ENCODE data around the gene PRODH2.
"Not testable (repeated sequence)": the region's sequence is repeated elsewhere in the genome, so short reads cannot be mapped to it uniquely, and the experiment has no call there.

The PRODH2 gene

GRCh38 chr19:35775046-35775297, 37.7 kb downstream of the PRODH2 start:
- Histone ChIP-seq H3K4me1 (ENCODE audit: control insufficient read depth in 1 of 2, insufficient read depth in 1 of 2, low read depth in 1 of 2, low read length in 1 of 2) (peaks cover 15 to 19% of the 10 kb centered on the region in 2 experiments), H3K4me3 (ENCODE audit: low read depth in 1 of 2, low read length in 1 of 2) (peak overlapping the region; percentile 74 to 93), H3K27me3 (no peaks in the 10 kb centered on the region), H3K36me3 (peaks cover 25% of the 10 kb centered on the region), H3K27ac (peak overlapping the region; percentile 61), H3K9me3 (no peaks in the 10 kb centered on the region)
- TF ChIP-seq CTCF (IDR thresholded peaks at IDR 0.05), result no peak

- no peaks in the 10 kb centered on the region for H3K27me3 ChIP-seq
- peak overlapping the region; percentile 74 to 93 for H3K4me3 ChIP-seq (ENCODE audit: low read depth in 1 of 2, low read length in 1 of 2)
- H3K36me3 ChIP-seq, result peaks cover 20% of the 10 kb centered on the region
- H3K9me3 ChIP-seq, result no peaks in the 10 kb centered on the region
- no peak overlapping the region for H3K27ac ChIP-seq
- no peak for TF ChIP-seq CTCF (IDR thresholded peaks at IDR 0.05)
- peaks cover 15 to 19% of the 10 kb centered on the region in 2 experiments for H3K4me1 ChIP-seq (ENCODE audit: control insufficient read depth in 1 of 2, insufficient read depth in 1 of 2, low read depth in 1 of 2, low read length in 1 of 2)
Observed at GRCh38 chr19:35774274-35775045, 38.2 kb downstream of the PRODH2 start.

- no peak for TF ChIP-seq CTCF (IDR thresholded peaks at IDR 0.05)
- Histone ChIP-seq H3K4me1 (ENCODE audit: control insufficient read depth in 1 of 2, insufficient read depth in 1 of 2, low read depth in 1 of 2, low read length in 1 of 2) (peaks cover 15 to 19% of the 10 kb centered on the region in 2 experiments), H3K27me3 (no peaks in the 10 kb centered on the region), H3K27ac (no peak overlapping the region), H3K4me3 (ENCODE audit: low read depth in 1 of 2, low read length in 1 of 2) (no peak overlapping the region), H3K9me3 (no peaks in the 10 kb centered on the region), H3K36me3 (peaks cover 16% of the 10 kb centered on the region)
Observed at GRCh38 chr19:35773020-35773806, 39.4 kb downstream of the PRODH2 start.

- peaks cover 16% of the 10 kb centered on the region for H3K36me3 ChIP-seq
- not testable (repeated sequence) for H3K4me3 ChIP-seq (ENCODE audit: low read depth in 1 of 2, low read length in 1 of 2); H3K27ac ChIP-seq; H3K9me3 ChIP-seq; H3K27me3 ChIP-seq
- H3K4me1 ChIP-seq (ENCODE audit: control insufficient read depth in 1 of 2, insufficient read depth in 1 of 2, low read depth in 1 of 2, low read length in 1 of 2), result peaks cover 15 to 19% of the 10 kb centered on the region in 2 experiments
Observed at GRCh38 chr19:35772362-35772761, 40.3 kb downstream of the PRODH2 start.

GRCh38 chr19:35768082-35768421, 44.6 kb downstream of the PRODH2 start:
- no peaks in the 10 kb centered on the region for H3K27me3 ChIP-seq
- no peaks in the 10 kb centered on the region for H3K9me3 ChIP-seq
- H3K4me3 ChIP-seq (ENCODE audit: low read depth in 1 of 2, low read length in 1 of 2), result no peak overlapping the region
- H3K4me1 ChIP-seq (ENCODE audit: control insufficient read depth in 1 of 2, insufficient read depth in 1 of 2, low read depth in 1 of 2, low read length in 1 of 2), result no peaks in the 10 kb centered on the region
- no peak for TF ChIP-seq CTCF (IDR thresholded peaks at IDR 0.05)
- peaks cover 45% of the 10 kb centered on the region for H3K36me3 ChIP-seq
- H3K27ac ChIP-seq, result no peak overlapping the region

Measured in neutrophil (primary cell).